Measurements from ENCODE around the gene PSKH1.

Gene PSKH1

GRCh38 chr16:67942510-67943255 is 49.6 kb downstream of the PSKH1 start:
- DNase-seq: no peak

GRCh38 chr16:67943256-67943618 is 50.2 kb downstream of the PSKH1 start:
- no peak for DNase-seq

DNA sequence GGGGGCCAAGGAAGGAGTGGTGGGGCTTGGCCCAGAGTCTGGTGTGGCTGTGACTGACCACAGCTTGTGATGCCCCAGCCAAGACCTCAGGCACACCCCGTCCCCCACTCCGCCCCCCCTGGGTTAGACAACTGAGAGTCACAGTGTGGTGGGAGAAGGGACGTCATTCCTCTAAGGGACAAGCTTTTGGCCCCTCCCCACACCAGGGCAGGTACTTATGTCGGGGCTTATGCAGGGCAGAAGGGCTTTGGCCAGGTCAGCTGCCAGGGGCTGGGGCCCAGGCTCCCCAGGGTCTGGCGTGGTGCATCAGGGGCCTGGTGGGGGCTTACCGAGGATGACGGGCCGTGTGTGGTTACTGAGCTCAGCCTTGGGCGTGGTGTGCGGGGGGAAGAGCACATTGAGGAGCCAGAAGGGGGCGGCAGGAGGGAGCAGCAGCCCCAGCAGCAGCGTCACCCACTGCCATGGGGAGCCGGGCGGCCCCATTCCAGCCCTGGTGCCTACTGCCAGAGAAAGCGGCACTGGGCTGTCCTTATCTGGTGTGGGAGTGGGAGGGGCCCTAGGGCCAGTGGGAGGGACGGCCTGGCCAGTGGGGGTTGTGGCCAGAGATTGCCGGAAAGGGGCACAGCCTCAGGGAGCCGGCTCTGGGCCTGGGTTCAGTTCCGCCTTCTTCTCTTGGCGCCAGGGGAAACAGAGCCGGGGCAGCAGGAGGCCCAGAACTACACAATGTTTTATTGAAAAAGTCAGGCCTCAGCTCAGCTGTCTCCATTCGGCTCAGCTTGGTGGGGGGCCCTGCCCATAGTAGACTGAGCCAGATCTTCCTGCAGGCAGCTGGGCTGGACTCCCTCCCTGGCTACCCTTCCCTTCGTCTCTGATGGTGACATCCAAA is 50.8 kb downstream of the PSKH1 start, which contains the start of gene LCAT:
LCAT (minus strand) TSS at position 502 of the 886 bp plus-strand sequence; CDS start at position 483, 19 bp downstream.
- DNase-seq: no peak

DNA sequence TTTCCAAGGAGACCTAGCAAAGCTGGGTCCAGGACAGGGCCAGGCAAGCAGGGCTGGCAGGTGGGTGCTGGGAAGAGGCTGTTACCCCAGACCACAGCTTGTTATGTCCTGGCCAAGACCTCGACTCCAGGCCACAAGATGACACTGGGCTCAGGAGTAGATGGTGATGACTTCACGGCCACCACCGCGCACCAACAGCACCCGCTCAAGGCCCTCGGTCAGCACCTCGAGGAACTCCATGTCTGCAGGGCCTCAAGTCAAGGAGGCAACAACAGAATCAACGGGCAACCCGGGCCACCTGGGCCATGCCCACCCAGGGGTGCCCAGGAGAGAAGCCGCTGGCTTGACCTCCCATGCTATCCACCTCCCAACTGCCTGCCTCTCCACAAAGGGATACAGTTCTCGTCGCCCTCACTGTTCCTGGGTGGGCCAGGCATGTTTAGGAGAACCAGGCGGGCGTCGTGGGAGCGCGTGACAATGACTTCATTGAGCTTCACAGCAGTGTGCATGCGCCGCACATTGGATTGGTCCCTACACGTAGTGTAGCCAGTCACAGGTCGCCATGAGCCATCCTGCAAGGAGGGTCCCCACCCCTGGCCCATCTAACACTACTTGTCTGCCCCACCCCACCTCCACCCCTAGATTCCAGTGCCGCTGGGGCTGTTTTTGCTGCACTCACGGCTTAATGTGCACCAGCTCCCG is 51.8 kb downstream of the PSKH1 start:
- DNase-seq: no peak

- no peak for DNase-seq
Observed at GRCh38 chr16:67945392-67945933, 52.4 kb downstream of the PSKH1 start.

DNA sequence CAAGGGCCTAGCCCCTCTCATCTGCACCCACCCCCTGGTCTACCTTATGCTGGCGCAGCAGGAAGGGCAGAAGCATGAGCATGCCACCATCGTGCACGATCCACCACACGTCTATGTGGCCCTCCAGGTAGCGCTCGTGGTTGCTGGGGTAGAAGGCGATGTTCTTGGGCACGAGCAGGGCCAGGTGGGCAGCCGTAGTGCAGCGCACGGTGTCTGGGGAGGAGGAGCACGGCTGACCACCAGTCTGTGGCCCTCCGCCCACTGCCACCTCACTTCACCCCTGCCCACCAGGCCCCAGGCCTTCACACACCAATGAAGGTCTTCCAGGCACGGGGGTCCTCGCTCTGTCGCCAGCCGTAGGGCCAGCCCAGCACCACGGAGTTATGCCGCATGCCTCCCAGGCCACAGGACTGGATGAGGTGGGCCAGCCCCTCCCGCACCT is 53.1 kb downstream of the PSKH1 start:
- no peak for DNase-seq

- DNase-seq: no peak
Observed at GRCh38 chr16:67946966-67947558, 54.0 kb downstream of the PSKH1 start.

DNA sequence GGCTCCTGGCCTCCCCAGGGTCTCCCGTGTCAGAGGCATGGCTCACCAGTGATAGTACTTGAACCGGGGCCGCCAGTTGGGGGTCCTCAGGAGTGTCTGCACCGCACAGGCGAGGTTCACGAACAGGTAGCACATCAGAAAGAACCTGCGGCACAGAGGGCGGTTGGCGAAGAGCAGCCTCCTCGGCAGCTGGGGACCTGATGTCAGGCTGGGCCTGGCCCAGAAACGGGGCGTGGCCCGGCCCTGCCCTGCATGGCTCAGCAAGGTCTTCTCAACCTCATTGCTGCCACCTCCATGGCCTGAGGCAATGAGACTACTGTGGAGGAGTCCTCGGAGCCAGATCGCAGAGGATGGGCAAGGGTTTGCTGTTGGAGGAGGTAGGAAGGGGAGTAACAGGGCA is 55.0 kb downstream of the PSKH1 start:
- no peak for DNase-seq

DNA sequence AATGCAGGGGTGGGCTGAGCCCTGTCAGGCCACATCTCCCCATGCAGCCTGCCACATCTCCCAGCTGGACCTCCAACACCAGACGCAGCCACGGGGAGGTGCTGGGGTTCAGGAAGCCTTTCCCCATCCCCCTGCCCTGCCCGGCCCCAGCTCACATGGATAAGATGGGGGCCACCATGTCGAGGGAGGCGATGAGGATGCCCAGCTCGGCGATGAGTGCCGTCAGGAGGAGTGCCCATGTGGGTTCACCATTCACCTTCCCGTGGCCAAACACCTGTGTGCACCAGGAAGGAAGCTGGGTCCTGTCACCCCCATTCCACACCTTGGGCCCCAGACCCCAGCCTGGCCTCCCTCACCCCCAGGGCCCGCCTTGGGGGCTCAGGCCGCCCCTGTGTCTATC is 56.6 kb downstream of the PSKH1 start:
- DNase-seq: no peak

DNA sequence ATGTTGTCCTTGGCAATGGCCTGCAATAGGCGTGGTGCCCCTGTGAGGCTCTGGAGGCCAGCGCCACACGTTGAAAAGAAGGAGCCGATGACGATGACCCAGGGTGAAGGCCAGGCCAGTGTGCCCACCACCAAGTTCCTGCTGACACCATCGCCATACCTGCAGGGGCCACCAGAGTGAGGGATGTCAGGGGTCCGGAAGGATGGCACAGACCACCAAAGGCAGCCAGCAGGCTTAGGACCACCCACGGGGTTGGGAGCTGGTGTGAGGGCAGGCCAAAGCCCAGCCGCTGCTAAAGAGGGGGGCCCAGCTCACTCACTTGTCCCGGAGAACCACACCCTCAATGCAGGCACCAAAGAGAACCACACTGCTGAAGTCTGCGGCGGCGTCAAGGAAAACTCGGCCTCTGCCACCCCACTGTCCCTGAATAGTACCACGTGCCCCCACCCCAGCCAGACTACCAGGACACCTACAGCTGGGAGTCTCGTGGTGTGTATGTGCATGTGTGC is 57.3 kb downstream of the PSKH1 start:
- no peak for DNase-seq

- no peak for DNase-seq
Observed at GRCh38 chr16:67951485-67951884, 58.4 kb downstream of the PSKH1 start.

GRCh38 chr16:67953641-67954375 is 60.8 kb downstream of the PSKH1 start:
- DNase-seq: no peak

DNA sequence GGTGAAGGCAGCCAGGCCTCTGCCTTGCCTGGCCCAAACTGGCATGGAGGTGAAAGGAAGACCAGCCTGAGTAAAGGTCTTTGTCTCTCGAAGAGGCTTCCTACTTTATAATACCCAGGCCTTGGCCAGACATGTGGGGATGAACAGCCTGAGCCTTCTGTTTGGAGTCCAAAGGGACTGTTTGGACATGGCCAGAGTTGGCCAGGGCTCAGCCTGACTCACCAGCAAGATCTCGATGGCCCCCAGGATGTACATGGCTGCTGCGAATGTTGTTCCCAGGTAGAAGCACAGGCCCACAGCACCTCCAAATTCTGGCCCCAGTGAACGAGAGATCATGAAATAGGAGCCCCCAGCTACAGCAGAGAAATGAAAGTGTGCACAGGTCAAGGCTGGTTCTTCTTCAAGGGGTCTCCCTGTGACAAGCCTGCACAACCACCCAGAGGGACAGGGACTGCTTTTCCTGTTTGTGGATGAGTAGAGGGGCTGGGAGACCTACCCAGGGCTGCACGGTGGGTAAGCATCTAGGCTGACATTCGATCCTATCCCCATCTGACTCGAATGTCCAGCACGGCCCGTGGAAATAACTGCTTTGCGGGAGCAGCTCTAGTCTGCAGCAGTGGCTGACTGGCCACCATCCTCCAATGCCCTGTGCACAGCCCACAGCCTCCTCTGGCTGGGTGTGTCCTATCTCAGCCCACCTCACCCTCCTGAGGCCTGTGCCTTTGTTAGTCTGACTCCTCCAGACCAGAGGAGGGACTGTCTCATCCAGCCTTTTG is 61.6 kb downstream of the PSKH1 start:
- no peak for DNase-seq

DNA sequence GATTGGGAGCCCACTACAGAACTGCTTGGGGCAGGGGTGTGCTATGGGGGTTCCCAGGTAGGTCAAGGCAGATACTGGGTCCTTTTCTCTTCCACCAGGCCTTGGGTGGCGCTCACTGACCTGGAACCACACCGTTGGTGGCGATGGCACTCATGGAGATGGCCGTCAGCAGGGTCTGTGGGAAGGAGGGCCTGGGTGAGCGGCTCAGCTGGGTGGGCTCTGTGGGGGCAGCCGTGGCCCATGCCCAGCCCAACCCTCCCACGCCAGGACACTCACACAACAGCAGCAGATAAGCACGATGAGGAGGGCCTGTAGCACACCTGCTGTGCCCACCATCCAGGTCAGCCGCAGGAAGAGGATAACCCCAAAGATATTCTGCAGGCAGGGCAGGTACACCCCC is 64.6 kb downstream of the PSKH1 start:
- DNase-seq: no peak

DNA sequence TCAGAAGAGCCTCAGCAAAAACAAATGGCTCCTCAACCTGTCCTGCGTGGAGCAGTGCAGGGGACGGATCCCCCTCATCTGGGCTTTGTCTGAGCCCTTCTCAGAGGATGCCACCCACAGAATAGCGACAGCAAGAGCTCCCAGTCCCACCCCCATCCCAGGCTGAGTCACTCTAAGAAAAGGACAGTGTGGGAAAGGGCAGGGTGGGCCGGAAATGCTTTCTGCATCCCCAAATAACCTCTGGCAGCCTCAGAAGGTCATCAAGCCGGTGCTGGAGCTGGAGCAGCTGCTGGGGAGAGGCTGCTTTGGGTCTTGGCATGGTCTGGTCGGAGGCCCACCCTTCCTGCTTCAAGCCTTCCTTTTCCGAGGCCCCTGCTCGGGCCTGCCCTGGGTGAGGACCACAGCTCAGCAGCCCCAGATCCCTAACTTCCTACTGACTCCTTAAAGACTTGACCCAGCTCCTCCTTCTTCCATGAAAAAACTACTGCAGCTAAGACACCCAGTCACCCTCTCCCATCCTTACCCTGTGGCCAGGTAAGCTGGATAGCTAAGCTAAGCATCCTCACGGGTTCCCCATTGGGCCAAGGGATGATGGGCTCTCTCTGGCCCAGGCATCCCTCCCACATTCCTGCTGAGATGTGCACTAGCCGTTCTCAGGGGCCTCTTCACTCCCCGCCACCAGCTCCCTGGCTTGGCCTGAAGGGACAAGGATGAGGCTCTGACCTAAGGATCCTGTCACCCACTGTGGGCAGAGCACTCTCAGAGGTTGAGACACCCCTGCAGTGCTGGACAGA is 66.7 kb downstream of the PSKH1 start:
- no peak for DNase-seq

DNA sequence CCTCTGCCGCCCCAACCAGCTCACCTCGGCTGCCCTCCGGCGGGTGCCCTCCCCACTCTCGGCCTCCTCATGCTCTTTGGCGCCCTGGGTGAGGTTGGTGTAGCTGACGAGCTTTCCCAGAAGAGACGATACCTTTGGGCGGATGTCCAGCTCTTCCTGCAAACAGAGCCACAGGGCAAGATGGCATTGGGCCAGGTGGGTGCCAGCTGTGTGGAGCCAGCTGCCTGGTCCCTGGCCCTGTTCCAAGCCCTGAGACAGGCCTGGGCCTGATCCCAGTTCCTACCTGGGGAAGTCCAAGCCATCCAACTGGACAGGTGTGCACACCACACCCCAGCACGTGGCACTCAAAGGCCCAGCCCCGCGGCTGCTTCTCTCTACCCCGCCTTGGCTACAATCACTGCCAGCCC is 68.5 kb downstream of the PSKH1 start:
- no peak for DNase-seq

DNA sequence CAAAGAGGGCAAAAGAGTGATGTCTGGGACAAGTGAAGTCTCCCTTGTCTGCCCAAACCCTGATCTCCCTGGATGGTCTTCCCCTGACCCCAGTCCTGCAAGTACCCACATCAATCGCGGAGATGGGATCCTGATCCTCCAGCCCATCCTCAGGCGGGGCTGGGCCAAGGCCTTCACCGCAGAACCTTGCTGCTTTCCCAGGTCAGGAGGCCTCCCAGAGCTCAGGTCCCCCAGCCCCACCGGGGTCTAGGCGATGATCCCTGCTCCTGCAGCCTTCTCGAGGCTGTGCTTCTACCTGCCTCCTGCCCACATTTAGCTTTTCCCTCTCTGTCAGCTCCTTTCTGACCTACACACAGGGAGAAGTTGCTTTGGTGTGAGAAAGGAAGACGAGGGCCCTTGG is 69.1 kb downstream of the PSKH1 start:
- no peak for DNase-seq

- DNase-seq: no peak
Observed at GRCh38 chr16:67963292-67963661, 70.2 kb downstream of the PSKH1 start.

GRCh38 chr16:67963662-67964321 is 70.7 kb downstream of the PSKH1 start:
- DNase-seq: no peak
